ENCODE measurements around the gene ACBD7.

Gene ACBD7

DNA sequence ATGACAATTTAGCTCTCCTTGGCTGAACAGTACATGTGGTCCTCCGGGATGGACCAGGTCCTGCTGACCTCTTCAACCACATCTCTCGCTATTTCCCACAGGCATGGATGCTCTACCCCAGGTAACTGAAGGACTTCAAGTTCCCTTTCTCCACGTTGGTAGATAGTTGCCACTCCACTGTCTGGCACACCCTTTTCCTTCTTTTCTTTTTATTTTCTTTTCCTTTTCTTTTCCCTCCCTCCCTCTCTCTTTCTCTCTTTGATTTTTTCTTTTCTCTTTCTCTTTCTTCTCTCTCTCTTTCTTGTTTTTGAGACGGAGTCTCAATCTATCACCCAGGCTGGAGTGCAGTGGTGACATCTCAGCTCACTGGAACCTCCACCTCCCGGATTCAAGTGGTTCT is 2.8 kb upstream of the ACBD7 start:
- DNase-seq (ENCODE audit: low spot score): no peak

DNA sequence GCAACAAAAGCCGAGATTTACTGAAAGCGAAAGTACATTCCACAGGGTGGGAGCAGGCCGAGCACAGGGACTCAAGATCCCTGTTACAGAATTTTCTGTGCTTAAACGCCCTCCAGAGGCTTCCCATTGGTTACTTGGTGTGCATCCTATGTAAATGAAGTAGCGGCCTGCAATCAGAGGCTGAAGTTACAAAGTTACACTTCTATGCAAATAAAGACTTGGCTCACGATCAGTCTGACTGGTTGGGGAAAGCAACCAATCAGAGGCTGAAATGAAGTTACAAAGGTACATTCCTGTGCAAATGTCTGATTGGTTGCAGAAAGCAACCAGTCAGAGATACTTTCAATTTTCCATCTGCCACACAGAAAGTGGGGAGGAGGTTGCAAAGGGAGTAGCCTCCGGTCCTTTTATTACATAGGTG is 4.1 kb downstream of the ACBD7 start:
- DNase-seq (ENCODE audit: low spot score): peak; percentile 49

DNA sequence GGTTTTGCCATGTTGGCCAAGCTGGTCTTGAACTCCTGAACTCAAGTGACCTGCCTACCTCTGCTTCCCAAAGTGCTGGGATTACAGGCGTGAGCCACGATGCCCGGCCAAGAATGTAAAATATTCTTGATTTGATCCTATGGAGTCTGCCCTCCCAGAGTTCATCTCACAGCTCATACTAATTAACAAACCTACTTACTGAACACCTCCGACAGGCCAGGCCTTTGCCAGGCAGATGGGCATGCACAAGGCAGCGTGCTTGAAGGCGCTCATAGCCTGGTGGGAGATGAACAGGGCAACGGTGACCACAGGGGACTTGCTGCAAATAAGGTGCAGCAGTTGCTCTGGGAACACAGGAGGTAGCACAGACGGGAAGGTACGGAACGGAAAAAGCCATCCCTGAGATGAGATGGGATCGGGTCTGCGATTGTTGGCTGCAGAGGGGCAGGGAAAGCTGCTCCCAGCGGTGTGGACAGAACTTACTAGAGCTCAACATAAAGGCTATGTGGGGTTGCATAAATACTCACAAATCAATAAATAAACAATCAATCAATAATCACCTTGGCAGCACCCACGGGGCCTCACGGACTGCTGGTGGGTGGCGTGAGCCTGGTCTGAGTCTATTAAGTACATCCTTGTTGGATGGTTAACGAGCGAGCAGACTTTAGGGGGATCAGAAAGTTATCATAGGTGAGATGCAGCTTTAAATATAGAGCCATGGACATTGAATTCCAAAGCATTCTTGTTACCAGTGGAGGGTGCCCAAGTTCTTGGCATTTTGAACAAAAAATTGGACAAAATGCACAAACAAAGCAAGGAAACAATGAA is 4.7 kb downstream of the ACBD7 start:
- no peak for DNase-seq (ENCODE audit: low spot score)

DNA sequence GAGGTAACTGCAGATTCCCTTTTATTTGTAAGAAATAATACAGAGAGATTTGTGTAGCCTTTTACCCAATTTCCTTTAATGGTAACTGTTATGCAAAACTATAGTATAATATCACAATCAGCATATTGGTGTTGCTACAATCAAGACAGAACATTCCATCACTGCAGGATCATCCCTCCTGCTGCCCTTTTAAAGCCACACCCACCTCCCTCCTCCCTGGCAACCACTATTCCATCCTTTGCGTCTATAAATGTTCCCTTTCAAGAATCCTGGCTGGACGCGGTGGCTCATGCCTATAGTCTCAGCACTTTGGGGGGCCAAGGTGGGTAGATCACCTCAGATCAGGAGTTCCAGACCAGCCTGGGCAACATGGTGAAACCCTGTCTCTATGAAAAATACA is 13.2 kb downstream of the ACBD7 start:
- no peak for DNase-seq (ENCODE audit: low spot score)

DNA sequence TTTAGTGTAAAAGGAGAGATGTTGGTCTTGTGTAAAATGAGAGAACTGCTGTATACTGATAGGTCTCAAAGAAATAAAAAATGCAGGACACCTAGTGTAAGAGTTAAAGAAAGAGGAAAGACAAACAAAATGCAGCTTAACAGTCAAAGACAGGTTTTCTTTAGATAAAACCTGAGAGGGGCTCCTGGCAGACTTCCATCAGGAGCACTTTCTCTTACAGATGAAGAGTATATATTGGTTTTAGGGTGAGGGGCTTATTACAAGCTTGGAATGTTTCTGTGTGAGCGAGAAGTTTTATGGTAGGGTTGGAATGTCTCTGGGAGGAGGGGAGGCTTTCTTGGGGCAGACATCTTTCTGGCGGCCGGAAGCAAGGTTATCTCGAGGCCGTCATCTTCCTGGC is 16.2 kb downstream of the ACBD7 start:
- DNase-seq (ENCODE audit: low spot score): no peak

DNA sequence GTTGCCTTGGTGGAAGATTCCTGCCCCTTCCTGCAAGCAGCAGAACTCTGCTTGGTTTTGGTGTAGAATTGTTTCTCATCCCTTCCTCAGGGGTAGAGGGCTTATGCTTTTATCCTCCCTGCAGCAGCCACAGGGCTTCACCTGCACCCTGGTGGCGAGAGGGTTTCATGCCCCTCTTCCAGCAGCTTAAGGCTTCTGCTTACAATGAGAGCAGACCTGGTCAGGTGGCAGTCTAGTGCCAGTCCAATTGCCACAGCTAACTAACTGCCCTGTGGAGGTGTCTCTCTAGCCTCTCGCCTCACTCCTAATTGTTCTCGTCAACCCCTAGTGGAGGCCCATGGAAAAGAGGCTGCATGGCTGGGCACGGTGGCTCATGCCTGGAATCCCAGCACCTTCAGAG is 19.3 kb downstream of the ACBD7 start:
- DNase-seq (ENCODE audit: low spot score): no peak

DNA sequence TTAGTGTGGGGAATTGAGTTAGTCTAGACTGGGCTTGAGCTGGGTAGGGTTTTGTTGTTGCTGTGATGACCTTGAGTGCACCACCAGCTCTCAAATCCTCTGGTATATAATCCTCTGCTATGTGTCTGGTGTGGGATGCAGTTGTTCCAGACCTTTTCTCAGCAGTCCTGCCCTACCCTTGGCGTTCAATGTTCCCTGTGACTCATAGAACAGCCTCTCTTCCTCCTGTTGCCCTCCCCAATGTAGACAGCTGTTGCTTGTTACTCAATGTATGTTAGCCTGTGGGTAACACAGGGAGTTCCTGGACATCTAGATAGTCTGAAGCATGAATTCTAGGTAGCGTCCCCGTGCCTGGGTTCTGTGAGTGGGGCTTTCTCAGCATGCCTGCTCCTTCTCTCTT is 19.8 kb downstream of the ACBD7 start:
- DNase-seq (ENCODE audit: low spot score): no peak

DNA sequence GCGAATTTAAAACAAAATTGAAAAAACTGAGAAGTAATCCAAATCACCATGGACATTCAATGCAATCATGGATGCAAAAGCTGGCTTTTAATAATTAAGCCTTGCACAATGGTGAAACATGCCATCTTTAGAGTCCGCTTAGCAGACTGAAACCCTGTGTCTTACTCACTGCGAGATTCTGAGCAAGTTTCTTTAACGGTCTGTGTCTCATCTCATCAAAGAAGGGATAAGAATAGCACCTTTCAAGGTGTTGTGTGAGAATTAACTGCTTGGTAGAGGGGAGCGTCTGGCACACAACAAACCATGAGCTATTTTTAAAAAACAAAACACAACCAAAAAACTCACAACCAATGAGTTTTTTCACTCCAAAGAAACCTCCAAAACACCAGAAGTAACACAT is 21.4 kb downstream of the ACBD7 start:
- no peak for DNase-seq (ENCODE audit: low spot score)

DNA sequence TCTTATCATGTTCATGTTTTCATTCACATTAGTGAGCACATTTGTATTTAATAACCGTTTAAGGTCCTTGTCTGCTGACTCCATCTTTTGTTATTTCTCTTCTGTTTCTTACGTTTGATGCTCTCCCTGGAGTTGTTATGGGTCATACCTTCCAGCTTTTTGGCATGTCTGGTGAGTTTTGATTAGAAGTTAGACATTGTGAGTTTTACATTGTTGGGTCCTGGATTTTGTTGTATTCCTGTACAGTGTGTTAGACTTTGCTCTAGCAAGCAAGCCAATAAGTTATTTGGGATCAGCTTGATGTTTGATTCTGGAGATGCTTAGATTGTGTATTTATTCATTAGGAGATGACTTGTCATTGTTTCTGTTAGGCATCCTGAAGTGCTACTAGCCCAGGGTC is 27.9 kb downstream of the ACBD7 start:
- DNase-seq (ENCODE audit: low spot score): no peak

DNA sequence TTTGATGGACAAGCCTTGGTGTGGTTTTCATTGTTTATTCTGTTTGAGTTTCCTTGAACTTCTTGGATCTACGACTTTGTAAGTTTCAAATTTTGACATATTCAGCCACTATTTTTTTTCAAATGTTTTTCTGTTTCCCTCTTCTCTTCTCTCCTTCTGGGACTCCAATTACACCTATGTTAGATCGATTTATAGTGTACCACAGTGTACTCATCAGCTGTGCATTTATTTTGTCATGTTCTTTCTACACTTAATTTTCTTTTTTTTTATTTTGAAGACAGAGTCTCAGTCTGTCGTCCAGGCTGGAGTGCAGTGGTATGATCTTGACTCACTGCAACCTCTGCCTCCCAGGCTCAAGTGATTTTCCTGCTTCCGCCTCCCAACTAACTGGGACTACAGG is 28.7 kb downstream of the ACBD7 start:
- DNase-seq (ENCODE audit: low spot score): no peak

DNA sequence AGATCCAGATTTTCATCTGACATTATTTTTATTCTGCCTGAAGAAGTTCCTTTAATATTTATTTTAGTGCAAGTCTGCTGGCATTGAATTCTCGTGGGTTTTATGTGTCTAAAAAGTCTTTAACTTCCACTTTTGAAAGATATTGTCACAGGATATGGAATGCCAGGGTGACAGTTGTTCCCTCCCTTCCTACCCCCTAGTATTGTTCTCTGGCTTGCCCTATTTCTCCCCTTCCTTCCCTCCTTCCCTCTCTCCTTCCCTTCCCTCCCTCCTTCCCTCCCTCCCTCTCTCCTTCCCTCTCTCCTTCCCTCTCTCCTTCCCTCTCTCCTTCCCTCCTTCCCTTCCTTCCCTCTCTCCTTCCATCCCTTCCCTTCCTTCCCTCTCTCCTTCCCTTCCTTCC is 29.9 kb downstream of the ACBD7 start:
- no peak for DNase-seq (ENCODE audit: low spot score)

DNA sequence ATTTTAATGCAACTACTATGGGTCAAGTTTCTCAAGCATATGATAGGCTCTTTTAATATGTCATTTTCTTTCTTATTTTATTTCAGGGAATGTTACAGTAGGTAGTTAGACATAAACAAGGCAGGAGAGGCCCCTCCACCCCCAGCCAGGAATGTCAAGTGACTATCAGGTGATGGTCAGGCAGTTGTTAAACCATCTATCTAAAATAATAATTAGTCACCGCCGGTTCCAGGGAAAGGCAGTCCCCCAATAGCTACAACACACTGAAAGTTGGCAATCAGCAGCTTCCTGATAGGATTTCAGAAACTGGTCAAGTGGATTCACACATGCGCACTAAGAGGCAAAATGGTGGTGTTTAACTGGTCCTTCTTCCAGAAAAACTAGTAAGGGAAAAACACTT is 35.5 kb downstream of the ACBD7 start:
- no peak for DNase-seq (ENCODE audit: low spot score)

DNA sequence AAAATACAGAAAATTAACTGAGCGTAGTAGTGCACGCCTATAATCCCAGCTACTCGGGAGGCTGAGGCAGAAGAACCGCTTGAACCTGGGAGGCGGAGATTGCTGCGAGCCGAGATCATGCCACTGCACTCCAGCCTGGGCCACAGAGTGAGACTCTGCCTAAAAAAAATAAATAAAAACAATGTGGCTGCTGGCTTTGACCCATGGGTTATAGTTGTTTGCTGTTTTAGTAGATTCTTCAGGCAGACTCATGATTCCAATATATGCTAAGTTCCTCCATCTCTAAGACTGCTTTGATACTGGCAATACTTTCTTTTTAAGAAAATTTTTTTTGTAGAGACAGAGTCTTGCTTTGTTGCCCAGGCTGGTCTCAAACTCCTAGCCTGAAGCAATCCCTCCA is 36.5 kb downstream of the ACBD7 start:
- DNase-seq (ENCODE audit: low spot score): no peak

DNA sequence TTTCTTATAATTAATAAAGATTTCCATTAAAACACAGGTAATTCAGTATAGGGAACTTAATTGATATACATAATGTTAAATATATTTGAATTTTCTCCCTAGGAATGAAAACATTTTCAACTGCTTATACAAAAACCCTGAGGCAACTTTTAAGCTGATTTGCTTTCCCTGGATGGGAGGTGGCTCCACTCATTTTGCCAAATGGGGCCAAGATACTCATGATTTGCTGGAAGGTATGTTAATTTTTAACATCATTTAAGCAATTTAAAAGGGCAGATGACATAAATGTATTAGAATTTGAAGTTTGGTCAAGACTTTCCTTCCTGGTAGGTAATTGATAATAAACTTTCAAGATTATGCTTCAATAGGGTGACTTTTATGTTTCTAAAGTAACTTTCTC is 39.0 kb downstream of the ACBD7 start:
- no peak for DNase-seq (ENCODE audit: low spot score)

DNA sequence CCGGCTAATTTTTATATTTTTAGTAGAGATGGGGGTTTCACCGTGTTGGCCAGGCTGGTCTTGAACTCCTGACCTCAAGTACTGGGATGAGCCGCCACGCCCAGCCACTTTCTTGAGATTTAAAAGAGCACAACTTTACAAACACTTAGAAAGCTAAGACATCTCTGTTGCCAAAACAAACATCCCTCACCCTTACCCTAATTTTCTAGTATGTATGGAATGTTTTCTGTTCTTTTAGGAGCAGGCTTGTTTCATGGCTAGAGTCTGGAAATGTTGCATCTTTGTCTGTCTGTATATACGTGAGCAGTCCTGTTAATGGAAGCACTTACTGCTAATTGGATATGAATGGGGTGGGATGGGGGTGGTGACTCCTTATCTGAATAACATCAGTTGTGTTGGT is 42.0 kb downstream of the ACBD7 start:
- no peak for DNase-seq (ENCODE audit: low spot score)

DNA sequence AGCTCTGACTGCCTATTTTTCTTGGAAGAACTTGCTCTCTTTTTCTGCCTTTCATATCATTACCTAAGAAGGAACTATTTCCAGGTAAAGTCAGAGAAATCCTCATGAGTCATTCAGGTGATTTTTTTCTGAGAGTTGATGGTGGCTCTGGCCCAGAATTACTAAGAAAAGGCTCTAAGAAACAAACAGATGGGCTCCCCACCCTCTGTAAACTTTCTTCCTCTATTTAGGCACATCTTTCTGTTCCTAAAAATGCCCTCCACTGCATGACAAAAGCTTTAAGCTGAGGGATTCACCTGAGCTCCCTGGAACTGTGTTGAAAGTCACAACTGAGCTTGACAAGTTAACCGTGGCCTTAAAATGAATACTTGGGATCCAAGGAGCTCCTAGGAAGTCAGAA is 43.2 kb downstream of the ACBD7 start:
- no peak for DNase-seq (ENCODE audit: low spot score)

DNA sequence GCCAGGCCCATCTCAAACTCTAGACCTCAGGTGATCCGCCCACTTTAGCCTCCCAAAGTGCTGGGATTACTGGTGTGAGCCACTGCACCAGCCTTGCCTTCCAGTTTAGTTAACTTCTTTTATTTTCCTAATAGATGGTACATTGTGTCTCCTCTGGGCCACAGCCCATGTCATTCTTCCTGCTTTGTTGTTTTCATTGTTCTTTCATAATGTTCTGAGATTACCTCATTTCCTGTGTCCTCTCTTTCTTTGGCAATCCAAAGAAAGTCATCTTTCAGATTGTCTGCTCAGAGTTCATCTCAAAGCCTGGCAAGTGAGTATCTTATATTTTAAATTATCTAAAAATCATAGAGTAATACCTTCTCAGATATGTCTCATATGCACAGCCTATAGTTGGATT is 44.9 kb downstream of the ACBD7 start, which contains the start of gene OLAH:
OLAH (plus strand) TSS at position 270 of the 400 bp plus-strand sequence. CDS start 3,346 bp downstream, outside the sequence.
- no peak for DNase-seq (ENCODE audit: low spot score)

DNA sequence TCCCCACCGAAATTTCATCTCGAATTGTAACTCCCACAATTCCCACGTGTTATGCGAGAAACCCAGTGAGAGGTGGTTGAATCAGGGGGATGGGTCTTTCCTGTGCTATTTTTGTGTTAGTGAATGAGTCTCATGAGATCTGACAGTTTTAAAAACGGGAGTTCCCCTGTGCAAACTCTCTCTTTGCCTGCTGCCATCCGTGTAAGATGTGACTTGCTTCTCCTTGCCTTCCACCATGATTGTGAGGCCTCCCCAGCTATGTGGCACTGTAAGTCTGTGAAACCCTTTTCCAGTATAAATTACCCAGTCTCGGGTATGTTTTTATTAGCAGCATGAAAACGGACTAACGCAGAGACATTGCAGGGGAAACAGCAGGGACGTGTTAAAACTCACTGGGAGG is 50.2 kb downstream of the ACBD7 start:
- no peak for DNase-seq (ENCODE audit: low spot score)

DNA sequence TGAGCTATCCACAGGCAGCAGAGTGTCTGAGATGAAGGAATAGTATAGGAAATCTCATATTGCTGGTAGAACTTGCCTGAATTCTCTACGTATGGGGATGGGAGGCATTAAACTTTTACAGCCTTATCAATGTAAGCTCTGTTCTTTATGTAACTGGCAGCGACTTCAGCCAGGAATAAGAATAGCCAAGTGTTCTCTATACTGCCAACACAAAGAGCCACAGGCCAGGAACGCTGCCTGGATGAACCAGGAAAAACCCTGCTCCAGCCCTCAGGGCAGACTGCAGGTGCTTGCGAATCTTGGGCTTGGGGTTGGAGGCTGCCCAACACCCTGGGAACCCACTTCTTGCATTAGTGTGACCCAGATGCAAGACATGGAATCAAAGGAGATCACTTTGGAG is 50.9 kb downstream of the ACBD7 start:
- no peak for DNase-seq (ENCODE audit: low spot score)

DNA sequence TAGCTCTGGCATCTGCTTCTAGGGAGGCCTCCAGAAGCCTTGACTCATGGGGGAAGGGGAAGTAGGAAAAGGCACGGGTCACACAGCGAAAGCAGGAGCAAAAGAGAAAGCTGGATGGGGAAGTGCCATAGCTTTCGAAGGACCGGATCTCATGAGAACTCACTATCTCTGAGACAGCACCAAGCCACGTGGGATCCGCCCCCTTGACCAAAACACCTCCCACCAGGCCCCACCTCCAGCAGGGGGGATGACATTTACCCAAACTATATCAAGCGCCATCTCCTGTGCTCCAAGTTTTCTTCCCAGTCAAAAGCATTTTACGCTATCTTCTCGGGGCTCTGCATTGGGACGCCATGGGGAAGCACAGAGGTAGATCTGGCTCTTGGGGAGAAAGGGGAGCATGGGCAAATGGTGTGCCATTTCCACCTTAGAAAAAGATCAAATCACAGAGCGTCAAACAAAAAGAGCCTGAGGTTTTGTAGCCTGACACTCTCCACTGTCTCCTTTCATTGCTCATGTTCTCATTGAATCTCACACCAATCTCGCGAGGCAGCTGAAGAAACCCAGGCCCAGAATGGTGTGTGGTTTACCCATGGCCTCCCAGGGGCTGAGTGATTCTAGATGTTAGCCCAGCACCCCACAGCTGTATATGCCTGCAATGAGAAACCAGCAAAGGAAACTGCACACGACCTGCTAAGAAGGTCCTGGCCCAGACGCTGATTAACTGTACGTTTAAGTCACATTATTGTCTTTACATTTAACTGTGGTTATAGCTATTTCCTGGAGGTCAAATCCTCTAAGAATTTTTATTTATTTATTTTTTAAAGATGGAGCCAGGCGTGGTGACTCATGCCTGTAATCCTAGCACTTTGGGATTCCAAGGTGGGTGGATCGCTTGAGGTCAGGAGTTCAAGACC is 52.9 kb downstream of the ACBD7 start:
- peak; percentile 36 for DNase-seq (ENCODE audit: low spot score)

DNA sequence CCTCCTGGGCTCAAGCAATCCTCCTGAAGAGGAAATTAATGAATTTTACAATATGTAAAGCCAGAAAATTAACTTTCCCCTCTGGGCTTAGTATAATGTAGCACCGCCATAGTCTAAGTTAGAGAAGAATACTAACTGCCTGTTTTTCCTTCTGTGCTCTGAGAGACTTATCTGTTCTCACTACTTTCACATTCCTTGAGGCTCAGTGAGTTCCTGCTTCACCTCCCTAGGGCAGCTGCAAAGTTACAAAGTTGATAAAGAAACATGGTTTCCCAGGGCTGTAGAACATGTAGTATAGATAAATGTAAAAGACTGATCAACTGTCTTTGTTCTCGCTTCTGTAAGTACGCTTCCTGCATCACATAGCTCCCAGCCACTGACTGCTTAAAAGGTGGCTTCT is 60.8 kb downstream of the ACBD7 start:
- no peak for DNase-seq (ENCODE audit: low spot score)
